Measurements from ENCODE around the gene SP110.
A peak's percentile ranks its signal among the peaks of the same experiment; 100 is the strongest.
"Not testable (repeated sequence)": the region's sequence is repeated elsewhere in the genome, so short reads cannot be mapped to it uniquely, and the experiment has no call there.

Gene SP110

GRCh38 chr2:230222829-230223228 is 3.0 kb upstream of the SP110 start:
- DNase-seq = not testable (repeated sequence)

GRCh38 chr2:230221493-230221892 is 1.7 kb upstream of the SP110 start:
- no peak for DNase-seq

GRCh38 chr2:230220347-230220969 is 674 bp upstream of the SP110 start:
- DNase-seq = peak; percentile 36

DNA sequence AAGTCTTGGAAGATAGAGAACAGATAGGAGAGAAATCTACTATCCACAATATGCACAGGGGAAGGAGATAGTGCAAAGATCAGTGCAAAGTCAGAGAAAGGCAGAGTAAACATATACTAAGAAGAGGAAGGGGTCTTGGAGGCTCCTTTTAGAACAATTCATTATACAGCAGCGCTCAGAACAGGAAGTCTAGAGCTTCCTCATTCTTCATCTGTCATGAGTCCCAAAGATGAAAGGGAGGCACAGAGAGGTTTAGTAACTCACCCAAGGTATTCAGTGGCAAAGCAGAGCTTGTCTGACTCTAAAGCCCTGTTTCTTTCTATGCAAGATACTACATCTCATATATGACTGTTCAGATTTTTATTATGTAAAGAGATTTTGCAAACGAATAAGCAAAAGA is 1.4 kb downstream of the SP110 start:
- DNase-seq = no peak

GRCh38 chr2:230217424-230217823 is 2.4 kb downstream of the SP110 start:
- no peak for DNase-seq

DNA sequence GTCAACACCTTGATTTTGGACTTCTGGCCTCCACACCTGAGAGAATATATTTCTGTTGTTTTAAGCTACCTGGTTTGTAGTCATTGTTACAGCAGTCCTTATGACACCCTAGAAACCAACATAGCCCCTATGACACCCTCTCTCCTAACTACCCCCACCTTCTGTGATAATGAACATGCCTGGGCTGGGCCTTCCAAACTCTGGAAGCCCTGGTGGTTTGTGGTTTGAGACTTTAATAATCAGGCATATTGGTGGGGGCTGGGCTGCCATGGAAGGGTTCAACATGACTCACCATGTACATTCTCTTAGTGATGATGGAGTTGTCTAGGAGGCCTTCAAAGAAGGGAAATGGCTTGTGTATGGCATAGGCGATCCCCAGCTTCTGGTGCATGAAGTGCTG is 3.3 kb downstream of the SP110 start:
- no peak for DNase-seq

GRCh38 chr2:230209422-230210051 is 10.2 kb downstream of the SP110 start:
- no peak for DNase-seq

- DNase-seq = no peak
Observed at GRCh38 chr2:230208576-230208975, 11.2 kb downstream of the SP110 start.

- DNase-seq = no peak
Observed at GRCh38 chr2:230205721-230206120, 14.1 kb downstream of the SP110 start.

- no peak for DNase-seq
Observed at GRCh38 chr2:230205034-230205433, 14.8 kb downstream of the SP110 start.

DNA sequence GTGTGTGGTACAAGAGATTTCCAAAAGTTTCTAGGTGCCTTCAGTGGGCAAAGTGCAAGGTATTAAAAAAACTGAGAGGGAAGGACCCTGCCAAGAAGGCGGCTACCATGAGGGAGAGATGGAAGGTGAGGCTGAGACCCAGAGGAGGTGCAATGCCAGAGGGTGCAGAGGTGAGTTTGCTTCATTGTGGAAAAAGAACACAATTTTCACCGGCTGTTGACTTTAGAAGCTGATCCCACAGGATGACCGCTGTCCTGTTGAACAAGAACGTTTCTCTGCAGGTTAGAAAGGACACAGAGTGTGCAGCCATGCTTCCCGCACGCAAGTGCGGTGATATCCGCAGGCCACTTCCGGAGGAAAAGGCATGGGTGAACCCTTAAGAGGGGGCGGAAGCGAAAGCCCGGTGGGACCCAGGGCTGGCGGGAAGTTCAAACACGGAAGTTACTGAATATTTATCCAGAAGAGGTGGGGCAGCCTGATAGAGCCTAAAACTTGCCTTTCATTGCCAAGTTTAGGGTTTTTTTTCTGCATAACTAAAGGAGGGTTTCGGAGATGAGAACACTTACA is 16.6 kb downstream of the SP110 start:
- DNase-seq = no peak

DNA sequence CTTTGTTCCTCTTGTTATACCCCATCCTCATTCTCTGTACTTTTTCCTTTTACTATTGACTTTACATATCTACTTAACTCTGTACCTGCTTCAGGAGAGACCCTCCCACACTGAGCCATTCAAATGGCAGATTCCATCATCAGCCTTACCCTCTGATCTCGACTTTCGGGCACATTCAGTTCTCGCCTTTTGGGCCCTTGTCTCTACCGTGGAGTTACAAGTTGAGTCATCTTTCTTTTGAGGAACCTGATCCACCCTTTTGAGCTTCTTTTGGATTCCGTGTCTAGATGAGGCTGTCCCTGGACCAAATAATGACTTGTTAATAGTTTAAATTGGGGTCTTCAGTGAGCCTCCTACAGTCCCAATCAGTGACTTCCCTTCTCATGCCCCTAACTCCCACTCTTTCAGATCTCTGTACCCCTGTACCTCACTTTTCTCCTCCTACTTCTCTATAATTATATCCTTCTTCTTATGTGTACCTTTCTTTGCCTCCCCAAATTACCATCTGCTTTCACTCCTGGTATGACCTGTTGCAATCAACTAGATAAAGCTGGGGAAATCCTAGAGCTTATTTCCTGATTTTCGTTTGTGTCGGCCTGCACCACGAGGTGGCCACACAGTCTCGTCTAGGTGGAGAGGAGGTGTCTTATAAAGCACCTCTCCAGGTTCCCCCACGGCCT is 17.2 kb downstream of the SP110 start:
- no peak for DNase-seq

DNA sequence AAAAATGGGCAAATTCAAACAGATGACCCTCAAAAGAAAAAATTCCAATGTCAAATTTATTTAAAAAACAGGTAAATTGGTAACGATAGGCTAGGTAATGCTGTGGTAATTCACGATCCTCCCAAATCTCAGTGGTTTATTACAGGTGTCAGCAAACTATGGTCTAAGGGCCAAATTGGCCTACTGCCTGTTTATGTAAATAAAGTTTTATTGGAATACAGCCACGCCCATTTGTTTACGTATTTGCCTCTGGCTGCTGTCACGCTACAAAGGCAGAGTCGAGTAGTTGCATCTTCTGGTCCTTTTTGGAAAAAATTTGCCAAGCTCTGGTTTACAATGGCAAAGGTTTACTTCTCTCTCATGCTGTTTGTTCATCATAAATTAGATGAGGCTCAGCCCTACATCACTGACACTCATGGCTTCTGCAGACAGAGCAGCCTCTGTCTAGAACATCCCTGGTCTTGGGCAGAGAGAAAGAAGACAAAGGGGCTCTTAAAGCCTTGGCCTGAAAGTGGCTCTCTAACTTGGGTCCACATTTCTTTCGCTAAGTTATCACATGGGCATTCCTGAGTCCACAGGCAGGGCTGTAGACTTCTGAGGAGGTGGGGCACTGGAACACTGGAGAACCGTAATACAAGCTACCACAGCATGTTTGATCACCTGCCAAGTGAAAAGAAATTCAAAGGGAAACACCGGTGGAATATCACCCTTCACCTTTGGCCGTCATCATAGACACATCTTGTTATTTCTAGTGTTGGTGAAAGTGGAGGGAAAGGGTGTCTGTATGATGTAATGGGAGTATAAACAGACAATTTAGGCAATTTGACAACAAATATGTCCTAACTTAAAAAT is 34.8 kb downstream of the SP110 start:
- no peak for DNase-seq

DNA sequence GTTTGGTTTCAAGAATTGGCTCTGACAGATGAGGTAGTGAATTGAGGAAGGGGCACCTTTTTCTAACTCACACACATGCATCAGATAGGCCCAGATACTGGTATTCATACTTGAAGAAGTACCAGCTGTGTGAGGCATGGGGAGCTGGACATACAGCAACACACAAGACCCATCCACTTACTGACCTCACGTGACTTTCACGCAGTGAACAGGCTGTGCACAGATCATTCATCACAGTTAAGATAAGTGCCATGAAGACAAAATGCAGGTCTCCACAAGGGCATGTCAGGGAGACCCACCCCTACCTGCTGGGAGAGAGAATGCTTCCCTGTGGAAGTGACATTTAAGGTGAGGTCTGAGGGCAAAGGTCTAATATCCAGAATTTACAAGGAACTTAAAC is 38.6 kb downstream of the SP110 start:
- no peak for DNase-seq

DNA sequence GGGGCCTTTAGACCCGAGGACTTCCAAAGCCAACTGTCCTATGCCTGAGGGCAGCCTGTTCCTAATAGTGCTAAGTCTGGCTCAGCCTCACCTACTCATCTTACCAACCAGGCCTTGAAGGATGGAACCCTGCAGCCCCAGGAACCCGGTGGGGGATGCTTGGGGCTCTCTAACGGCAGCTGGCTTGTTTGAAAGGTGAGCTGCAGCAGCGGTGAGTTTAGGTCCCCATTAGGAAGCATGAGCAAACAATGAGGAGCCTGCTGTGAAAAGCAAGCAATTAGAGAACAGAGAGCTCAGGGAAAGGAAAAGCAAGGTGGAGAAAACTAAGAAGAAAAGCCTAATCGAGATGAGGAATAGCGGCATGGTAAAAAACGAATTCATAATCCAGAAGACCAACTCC is 39.9 kb downstream of the SP110 start:
- no peak for DNase-seq

DNA sequence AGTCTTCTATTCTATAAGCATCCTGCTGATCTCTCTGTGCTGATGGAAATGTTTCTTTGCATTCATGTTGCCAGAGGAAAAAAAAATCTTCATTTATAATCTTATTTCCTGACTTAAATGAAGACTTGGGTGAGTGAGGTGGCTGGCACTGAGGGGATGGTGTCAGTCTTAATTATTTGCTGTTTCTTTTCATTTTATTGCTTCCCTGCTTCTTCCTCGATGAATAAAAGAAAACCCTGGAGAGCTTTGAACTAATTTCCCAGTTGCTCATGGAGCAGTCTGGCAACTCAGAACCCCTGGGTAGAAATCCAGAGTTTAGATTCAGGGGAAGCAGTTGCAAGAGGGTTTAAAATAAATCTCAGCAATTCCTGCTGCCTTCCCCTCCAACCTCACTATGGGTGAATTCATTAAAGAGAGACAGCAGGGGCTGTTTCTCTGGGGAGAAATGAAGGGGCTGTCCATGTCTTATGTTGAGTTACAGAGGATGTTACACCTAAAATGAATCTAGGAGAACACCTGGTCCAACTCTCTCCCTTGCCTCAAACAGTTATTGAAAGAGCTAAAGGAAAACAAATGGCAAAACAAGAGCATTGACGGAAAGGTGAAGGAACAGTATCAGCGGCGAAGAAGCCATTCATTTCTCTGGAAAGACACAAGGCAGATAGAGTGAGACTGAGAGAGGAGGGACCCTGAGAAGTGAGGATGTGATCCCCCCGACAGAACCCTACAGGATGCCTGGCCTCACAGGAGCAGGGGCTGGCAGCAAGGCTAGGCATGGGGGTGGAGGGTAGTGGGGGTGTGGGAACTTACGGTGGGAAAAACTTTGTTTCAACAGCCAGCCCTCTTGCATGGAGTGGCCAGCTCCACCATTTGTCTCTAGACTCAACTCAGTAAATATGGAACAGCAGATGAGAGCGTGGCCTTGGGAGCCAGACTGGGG is 41.0 kb downstream of the SP110 start:
- DNase-seq = no peak

- DNase-seq = no peak
Observed at GRCh38 chr2:230176996-230177395, 42.8 kb downstream of the SP110 start.

DNA sequence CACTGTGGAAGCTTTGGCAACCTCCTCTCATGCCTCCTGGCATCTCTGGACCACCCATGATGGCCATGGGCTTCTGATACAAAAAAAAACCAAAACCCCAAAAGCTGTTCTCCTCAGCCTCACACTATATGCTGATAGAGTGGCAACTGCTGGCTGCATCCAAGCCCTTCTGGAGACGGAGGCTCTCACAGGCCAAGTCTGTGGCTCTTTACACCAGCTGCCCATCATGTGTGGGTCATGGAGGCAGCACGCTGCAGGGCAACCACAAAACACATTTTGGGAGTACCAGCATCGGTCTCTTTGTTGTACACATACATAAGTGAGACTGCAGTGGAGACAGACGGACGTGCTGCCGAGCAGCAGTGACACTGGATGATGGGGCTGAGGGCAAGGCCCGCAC is 45.3 kb downstream of the SP110 start:
- DNase-seq = no peak

GRCh38 chr2:230172852-230173251 is 46.9 kb downstream of the SP110 start:
- DNase-seq = no peak

- no peak for DNase-seq
Observed at GRCh38 chr2:230172156-230172555, 47.6 kb downstream of the SP110 start.

GRCh38 chr2:230170532-230170931 is 49.3 kb downstream of the SP110 start:
- no peak for DNase-seq

DNA sequence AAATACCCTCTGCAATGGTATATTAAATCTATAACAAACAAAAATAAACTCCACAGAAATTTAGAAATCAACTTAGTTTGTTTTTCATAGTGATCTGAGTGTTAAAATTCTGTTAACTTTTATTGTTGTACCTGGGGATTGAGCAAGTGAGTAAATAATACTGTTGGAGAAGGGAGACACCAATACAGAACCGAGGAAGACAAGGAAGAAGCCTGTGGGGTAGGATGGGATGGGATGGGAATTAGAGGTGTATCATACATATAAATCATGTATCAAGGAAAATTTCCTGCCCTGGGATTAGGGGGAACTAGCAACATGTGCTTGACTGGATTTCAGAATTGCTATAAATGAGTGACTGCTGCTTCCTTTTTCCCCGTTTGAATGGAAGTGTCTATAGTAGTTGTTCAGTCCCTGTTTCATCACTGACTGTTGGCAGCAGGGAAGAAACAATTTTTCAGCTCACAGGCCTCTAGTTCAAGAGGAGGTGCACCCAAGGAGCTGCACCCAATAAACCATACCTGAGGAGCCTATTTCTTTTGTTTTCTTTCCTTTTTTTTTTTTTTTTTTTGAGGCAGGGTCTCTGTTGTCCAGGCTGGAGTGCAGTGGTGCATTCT is 53.1 kb downstream of the SP110 start:
- no peak for DNase-seq
